ENCODE results near the gene CHN1.

CHN1 gene, protein sequence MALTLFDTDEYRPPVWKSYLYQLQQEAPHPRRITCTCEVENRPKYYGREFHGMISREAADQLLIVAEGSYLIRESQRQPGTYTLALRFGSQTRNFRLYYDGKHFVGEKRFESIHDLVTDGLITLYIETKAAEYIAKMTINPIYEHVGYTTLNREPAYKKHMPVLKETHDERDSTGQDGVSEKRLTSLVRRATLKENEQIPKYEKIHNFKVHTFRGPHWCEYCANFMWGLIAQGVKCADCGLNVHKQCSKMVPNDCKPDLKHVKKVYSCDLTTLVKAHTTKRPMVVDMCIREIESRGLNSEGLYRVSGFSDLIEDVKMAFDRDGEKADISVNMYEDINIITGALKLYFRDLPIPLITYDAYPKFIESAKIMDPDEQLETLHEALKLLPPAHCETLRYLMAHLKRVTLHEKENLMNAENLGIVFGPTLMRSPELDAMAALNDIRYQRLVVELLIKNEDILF

GRCh38 chr2:175004980-175005732, at the start of gene CHN1:
TSS of gene CHN1 (minus strand) at chr2:175005381. CDS start at chr2:175004912, 469 bp downstream.
- DNase-seq (ENCODE audit: low read depth), result peak; percentile 31

- DNase-seq (ENCODE audit: low read depth), result no peak
These were observed 49.2 kb upstream of the CHN1 start for GRCh38 chr2:175054340-175054739.

DNA sequence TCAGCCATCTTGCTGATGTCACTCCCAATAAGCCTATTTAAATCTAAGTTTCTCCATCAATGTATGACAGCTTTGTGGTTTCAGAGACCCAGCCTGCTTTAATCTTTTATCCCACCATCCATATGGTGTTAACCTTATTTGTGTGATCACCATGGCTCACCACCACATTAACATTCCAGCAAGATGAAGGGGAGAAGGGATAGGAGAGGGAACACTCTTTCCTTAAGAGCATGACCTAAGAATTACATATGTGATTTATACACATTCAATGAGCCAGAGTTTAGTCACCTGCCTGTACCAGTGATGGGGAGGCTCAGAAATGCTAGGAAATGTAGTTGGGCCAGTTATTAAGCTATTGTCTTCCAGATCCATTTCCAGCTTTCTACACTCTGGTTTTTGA, 44.5 kb upstream of the CHN1 start:
- no peak for DNase-seq (ENCODE audit: low read depth)

DNA sequence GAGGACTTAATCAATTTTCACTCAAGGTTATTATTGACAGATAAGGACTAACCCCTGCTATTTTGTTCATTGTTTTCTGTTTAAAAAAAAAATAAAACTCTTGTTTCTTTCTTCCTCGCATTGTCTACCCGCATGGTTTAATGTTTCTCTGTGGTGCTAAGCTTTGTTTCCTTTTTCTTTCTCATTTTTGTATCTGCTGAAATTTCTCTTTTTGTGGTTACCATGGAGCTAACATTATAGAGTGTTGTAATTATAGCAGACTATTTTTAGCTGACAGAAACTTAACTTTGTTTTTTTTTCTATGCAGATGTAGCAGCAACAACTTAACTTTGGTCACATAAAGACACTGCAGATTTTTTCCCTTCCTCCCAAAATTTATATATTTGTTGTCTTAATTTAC, 43.1 kb upstream of the CHN1 start:
- no peak for DNase-seq (ENCODE audit: low read depth)

DNA sequence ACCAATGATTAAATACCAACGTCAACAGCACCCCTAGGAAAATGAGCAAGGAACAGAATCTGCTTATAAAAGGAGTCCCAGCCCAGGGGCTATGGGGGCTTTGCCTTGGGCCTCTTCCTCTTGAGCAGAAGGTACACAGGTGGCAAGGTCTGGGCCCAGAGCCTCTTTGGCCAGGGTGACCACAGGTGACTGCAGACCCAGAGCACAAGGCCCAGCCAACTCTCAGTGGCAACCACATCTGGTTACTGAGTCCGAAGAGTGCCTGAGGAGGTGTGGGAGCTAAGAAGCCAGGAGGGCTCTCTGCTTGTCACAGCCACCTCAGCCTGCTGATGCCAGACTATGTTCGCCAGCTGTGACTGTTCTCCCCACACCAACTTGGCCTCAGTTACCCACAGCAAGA, 34.3 kb upstream of the CHN1 start:
- DNase-seq (ENCODE audit: low read depth), result no peak

DNA sequence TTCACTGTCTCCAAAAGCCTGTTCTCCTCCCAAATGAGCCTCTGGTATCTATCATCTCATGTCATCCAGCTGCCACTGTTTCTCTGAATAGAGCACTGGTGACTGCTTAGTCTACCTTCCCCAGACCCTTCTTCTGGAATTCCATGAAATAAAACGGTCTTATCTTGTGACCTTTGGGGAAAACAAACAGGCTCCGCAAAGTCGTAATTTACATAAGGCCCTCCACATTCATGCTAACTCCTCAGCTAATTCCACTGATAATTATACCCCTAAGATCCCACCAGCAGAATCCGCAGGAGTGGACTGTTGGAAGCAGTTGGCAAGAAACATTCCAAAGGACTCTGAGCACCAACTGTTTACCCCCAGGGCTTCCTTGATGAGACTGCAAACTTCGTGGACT, 33.9 kb upstream of the CHN1 start:
- no peak for DNase-seq (ENCODE audit: low read depth)

DNA sequence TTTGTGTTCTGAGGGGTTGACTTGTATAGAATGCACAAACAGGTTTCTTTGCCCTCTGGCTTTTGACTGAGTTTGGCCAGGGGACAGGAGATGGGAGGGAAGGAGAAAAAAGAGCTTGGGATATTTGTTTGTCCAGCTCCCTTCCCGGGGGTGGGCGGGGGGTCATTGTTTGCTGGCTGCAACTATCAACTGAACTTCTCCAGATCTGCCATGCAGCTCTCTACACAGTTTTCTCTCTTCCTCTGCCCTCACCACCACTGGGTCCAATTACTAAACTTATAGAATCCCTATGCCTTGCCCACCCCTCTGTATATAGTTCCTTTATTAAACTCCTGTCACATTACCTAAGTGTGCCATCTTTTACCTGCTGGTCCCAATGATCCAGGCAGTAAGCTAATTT, 32.8 kb upstream of the CHN1 start:
- DNase-seq (ENCODE audit: low read depth), result no peak

GRCh38 chr2:175036582-175037018, 31.4 kb upstream of the CHN1 start:
- DNase-seq (ENCODE audit: low read depth), result no peak

- no peak for DNase-seq (ENCODE audit: low read depth)
These were observed 30.6 kb upstream of the CHN1 start for GRCh38 chr2:175035806-175036205.

DNA sequence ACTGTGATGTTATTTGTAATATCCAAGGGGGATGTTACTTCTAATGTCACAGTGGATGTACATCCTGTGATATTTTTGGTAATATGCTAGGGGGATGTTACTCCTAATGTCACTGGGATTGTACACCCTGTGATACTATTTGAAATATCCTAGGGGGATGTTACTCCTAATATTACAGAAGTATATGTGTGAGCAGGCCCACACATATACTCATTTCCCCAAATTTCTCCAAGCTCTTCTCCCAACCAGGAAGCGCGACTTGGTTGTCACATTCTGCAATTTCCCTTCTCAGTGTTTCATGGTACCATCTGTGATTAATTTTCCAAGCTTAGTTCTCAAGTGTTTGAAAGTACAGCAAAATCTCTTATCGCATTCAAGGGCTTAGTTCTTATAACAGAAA, 29.5 kb upstream of the CHN1 start:
- DNase-seq (ENCODE audit: low read depth), result no peak

- no peak for DNase-seq (ENCODE audit: low read depth)
These were observed 25.4 kb upstream of the CHN1 start for GRCh38 chr2:175030380-175031271.

DNA sequence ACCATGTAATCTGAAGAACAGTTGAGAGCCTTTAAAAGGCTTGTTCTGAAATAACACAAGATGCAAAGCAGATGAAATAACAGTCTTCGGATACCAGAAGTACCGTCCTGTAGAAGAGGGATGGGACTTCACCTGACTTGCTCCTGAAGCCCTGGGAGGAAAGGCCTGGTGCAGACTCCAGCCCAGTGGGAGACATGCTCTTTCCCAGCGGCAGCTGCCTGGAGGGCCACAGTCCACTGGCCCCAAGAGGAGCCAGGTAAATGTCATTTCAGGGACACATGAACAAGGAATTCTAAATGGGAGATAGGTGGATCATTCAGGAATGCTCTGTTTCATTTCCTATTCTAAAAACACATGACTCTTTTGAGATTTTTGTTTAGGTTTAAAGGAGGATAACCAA, 22.6 kb upstream of the CHN1 start:
- DNase-seq (ENCODE audit: low read depth), result no peak

GRCh38 chr2:175026385-175026784, 21.2 kb upstream of the CHN1 start:
- DNase-seq (ENCODE audit: low read depth), result no peak

DNA sequence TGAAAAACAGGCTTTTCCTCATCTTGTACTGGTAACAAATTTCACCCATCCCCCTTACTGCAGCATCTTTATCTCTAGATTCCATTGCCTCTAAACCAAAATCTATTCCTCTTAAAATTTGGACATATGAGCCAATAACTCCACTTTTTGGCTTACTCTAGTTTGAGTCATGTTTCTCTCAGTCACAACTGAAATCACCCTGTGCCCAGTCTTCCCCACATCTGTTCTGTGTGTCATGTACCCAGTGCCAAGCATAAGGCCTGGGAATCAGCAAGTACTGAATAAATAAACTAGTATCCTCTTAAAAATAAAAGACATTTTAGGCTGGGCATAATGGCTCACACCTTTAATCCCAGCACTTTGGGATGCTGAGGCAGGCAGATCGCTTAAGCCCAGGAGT, 20.8 kb upstream of the CHN1 start:
- no peak for DNase-seq (ENCODE audit: low read depth)

GRCh38 chr2:175025233-175025632, 20.1 kb upstream of the CHN1 start:
- DNase-seq (ENCODE audit: low read depth), result no peak

DNA sequence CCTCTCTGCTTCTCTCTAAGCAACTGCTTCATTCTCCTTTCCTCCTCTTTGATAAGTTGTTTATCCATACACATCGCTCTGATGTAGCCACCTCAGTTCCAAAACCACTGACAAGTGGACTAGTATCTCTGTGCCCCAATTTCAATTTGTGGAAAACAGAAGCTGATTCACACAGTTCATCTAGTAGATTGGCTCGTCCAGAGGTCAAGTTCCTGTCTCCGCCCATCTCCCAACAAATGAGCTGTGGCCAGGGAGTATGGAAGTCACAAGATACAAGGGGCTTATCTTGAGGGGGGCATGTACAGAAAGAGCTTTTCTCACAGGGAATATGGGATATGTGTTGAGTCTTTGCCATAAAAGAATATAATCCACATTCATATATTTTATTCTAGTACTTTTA, 17.7 kb upstream of the CHN1 start:
- DNase-seq (ENCODE audit: low read depth), result no peak

DNA sequence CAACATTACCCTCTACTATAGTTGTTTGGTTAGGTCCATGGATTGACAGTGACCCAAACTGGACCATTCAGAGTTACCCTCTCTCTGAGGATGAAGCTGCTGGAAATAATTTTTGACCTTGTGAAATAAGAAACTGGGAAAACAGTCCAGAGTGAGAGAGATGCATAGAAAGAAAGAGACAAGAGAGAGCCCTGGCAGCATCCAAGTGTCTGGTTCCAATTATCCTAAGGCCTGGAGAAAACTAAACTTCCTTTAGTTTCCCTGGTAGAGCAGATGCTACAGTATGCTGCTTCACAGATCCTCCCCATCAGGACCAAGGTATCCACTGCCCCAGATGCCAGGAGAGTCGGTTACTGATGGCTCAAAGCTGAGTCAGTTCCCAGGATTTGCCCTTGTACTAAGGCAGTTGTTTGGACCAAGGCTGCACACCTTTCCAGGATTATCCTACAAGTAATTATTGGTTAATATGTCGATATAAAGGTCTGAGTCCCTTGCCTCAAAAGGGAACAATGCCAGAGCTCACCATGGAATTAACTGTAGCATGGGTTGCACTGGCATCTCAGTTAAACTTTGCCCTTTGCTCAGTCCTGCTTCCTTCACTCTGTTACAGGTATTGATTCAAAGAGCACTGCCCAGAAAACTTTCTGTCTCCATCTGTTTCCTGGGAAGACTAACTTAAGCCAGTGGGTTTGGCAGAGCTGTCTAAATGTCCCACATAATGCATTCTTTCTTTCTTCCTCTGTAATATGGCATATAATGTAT, 14.6 kb upstream of the CHN1 start:
- no peak for DNase-seq (ENCODE audit: low read depth)

- DNase-seq (ENCODE audit: low read depth), result no peak
These were observed 12.6 kb upstream of the CHN1 start for GRCh38 chr2:175017618-175018414.

- DNase-seq (ENCODE audit: low read depth), result no peak
These were observed 10.2 kb upstream of the CHN1 start for GRCh38 chr2:175015340-175015739.

GRCh38 chr2:175012516-175012915, 7.3 kb upstream of the CHN1 start:
- no peak for DNase-seq (ENCODE audit: low read depth)

DNA sequence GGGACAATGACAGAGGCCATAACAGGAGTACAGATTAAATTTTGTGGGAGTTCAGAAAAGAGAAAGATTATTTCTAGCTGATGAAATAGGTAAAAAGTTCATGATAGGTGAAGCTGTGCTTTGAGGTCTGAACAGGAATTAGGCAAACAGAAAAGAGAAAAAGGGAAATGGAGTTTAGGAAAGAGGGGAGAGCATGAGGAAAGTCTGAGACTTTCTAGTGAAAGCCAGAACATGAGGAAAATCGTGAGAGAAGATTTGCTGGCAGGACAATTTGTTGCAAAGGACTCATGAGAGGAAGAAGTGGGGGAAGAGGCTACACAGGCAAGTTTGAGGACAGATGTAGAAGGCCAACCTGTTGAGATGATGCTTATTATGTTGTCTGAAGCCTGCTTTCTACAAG, 6.3 kb upstream of the CHN1 start:
- no peak for DNase-seq (ENCODE audit: low read depth)

Data from stimulated activated CD8-positive, alpha-beta memory T cell treated with anti-CD3 and anti-CD28 coated beads, Interleukin-15, amount 100 ng/mL, for 24 hours (primary cell).